Liver (tissue), 3 donors: Measurements from ENCODE around the gene LRRC49.

Experiments
- EGR1 ChIP-seq, 2 donors: IDR thresholded peaks; 2 replicates each; pipeline ENCODE4 v1.6.1; 2016 to 2018; ENCODE audit warnings: antibody characterized with exemption in 2 of 2, low read depth in 2 of 2
- HNF4A ChIP-seq, 2 donors: conservative IDR thresholded peaks; 2 replicates each; pipeline ENCODE4 v1.6.1; 2016; ENCODE audit warnings: antibody characterized with exemption in 2 of 2, mild to moderate bottlenecking in 2 of 2
- HNF4G ChIP-seq: IDR thresholded peaks from 2 replicates; pipeline ENCODE4 v1.6.1; 2016; ENCODE audit warnings: antibody characterized with exemption
- RXRA ChIP-seq, 2 donors: IDR thresholded peaks; 2 replicates each; pipeline ENCODE4 v1.6.1; 2017 to 2018; ENCODE audit warnings: antibody characterized with exemption in 2 of 2, mild to moderate bottlenecking in 1 of 2
- TF ChIP-seq, protein P1 (sequence below): fragments of 150-350 bp; IDR thresholded peaks from 2 replicates; pipeline ENCODE4 v1.5.1; 2017; ENCODE audit warnings: improper control_type of control experiment, low read depth, low read length; ENCODE audit not compliant: missing input control
- TF ChIP-seq, protein P2 (sequence below): IDR thresholded peaks from 2 replicates; pipeline ENCODE4 v1.6.1; 2016; ENCODE audit warnings: antibody characterized with exemption, mild to moderate bottlenecking
- TF ChIP-seq, protein P3 (sequence below): IDR thresholded peaks from 2 replicates; pipeline ENCODE4 v1.6.1; 2016; ENCODE audit warnings: antibody characterized with exemption
- donor health status: healthy.
- donor health status: healthy.

DNA sequence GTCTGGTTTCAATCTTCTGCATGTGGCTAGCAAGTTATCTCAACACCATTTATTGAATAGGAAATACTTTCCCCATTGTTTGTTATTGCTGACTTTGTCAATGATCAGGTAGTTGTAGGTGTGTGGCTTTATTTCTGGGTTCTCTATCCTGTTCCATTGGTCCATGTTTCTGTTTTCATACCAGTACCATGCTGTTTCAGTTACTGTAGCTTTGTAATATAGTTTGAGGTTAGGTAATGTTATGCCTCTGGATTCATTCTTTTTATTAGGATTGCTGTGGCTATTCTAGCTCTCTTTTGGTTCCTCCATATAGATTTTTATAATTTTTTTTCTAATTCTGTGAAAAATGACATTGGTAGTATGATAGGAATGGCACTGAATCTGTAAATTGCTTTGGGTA lies 58.3 kb downstream of the LRRC49 start:
- no peak for TF ChIP-seq HNF4A (conservative IDR thresholded peaks at IDR 0.05)
- no peak for TF ChIP-seq HNF4G
- no peak for TF ChIP-seq EGR1 (IDR thresholded peaks at IDR 0.05; ENCODE audit: low read depth in 2 of 2)
- TF ChIP-seq, protein P1, sequence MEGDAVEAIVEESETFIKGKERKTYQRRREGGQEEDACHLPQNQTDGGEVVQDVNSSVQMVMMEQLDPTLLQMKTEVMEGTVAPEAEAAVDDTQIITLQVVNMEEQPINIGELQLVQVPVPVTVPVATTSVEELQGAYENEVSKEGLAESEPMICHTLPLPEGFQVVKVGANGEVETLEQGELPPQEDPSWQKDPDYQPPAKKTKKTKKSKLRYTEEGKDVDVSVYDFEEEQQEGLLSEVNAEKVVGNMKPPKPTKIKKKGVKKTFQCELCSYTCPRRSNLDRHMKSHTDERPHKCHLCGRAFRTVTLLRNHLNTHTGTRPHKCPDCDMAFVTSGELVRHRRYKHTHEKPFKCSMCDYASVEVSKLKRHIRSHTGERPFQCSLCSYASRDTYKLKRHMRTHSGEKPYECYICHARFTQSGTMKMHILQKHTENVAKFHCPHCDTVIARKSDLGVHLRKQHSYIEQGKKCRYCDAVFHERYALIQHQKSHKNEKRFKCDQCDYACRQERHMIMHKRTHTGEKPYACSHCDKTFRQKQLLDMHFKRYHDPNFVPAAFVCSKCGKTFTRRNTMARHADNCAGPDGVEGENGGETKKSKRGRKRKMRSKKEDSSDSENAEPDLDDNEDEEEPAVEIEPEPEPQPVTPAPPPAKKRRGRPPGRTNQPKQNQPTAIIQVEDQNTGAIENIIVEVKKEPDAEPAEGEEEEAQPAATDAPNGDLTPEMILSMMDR = no peak
- TF ChIP-seq, protein P2, sequence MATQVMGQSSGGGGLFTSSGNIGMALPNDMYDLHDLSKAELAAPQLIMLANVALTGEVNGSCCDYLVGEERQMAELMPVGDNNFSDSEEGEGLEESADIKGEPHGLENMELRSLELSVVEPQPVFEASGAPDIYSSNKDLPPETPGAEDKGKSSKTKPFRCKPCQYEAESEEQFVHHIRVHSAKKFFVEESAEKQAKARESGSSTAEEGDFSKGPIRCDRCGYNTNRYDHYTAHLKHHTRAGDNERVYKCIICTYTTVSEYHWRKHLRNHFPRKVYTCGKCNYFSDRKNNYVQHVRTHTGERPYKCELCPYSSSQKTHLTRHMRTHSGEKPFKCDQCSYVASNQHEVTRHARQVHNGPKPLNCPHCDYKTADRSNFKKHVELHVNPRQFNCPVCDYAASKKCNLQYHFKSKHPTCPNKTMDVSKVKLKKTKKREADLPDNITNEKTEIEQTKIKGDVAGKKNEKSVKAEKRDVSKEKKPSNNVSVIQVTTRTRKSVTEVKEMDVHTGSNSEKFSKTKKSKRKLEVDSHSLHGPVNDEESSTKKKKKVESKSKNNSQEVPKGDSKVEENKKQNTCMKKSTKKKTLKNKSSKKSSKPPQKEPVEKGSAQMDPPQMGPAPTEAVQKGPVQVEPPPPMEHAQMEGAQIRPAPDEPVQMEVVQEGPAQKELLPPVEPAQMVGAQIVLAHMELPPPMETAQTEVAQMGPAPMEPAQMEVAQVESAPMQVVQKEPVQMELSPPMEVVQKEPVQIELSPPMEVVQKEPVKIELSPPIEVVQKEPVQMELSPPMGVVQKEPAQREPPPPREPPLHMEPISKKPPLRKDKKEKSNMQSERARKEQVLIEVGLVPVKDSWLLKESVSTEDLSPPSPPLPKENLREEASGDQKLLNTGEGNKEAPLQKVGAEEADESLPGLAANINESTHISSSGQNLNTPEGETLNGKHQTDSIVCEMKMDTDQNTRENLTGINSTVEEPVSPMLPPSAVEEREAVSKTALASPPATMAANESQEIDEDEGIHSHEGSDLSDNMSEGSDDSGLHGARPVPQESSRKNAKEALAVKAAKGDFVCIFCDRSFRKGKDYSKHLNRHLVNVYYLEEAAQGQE = no peak
- TF ChIP-seq, protein P3, sequence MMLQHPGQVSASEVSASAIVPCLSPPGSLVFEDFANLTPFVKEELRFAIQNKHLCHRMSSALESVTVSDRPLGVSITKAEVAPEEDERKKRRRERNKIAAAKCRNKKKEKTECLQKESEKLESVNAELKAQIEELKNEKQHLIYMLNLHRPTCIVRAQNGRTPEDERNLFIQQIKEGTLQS = no peak
- no peak for TF ChIP-seq RXRA (IDR thresholded peaks at IDR 0.05)
